HepG2 (cell line): ENCODE measurements around the gene SLC23A2. TPM values are rescaled to one million over a fixed set of nuclear protein-coding genes. Genes with fewer than 3 reads are reported as not detected.

ENCODE experiments used
- ATAC-seq: fragments of 200-7000 bp; cut with Tn5 transposase; 3 replicates; pipeline ENCODE4 v1.9.1; 2020; ENCODE audit warnings: mild to moderate bottlenecking, moderate library complexity
- BruUV-seq: library from RNA; stranded (reverse); fragments of 400-500 nt; replicated peaks from 2 replicates; lab custom pipeline; 2021; lab: Mats Ljungman, UMichigan
- CTCF ChIA-PET: fragments of 300-600 bp; formaldehyde crosslinking; extraction: SDS; loops from one replicate; lab custom pipeline; 2021; ENCODE audit warnings: low total read pairs, inconsistent platforms, low intra/inter-chr PET ratio; lab: Yijun Ruan, JAX
- POLR2A ChIA-PET: fragments of 350-600 bp; sonication (Branson Sonifier 250); formaldehyde crosslinking; loops from one replicate; lab custom pipeline; 2020; ENCODE audit warnings: antibody characterized with exemption, inconsistent platforms; lab: Yijun Ruan, JAX
- DNase-seq: peaks from one replicate; pipeline ENCODE4 v3.0.0-alpha.2; 2015; ENCODE audit warnings: low spot score
- FAIRE-seq: peaks from 3 replicates; lab custom pipeline; 2011; peaks lifted over from hg19 to GRCh38; lab: Jason Lieb, UNC
- H2AFZ ChIP-seq: one replicate; pipeline ENCODE4 v1.6.1; 2011; ENCODE audit warnings: low read length, inconsistent platforms
- H3K27ac ChIP-seq: fragments of 300-600 bp; 3 replicates; pipeline ENCODE4 v1.8.0; 2011; ENCODE audit warnings: mixed run types, mild to moderate bottlenecking, mixed read lengths, low read length, inconsistent platforms; ENCODE audit not compliant: insufficient read depth; ENCODE audit errors: extremely low read length
- H3K27me3 ChIP-seq, 2 experiments: fragments of 200-600 bp in 1 of 2; 2 replicates in 1 of 2; 3 replicates in 1 of 2; pipeline versions ENCODE4 v1.6.0 to v1.8.0; 2011; ENCODE audit warnings: low read length in 2 of 2, mild to moderate bottlenecking in 2 of 2, moderate library complexity in 2 of 2, inconsistent platforms in 1 of 2; ENCODE audit not compliant: insufficient read depth in 2 of 2, control insufficient read depth in 1 of 2
- H3K36me3 ChIP-seq, 2 experiments: fragments of 200-600 bp in 1 of 2; replicated peaks in 1 of 2; 2 replicates in 1 of 2; 3 replicates in 1 of 2; pipeline versions ENCODE4 v1.5.1 to v1.8.0; 2011; ENCODE audit warnings: low read length in 2 of 2, inconsistent platforms in 1 of 2; ENCODE audit not compliant: insufficient read depth in 2 of 2, control insufficient read depth in 1 of 2
- H3K4me1 ChIP-seq: 2 replicates; pipeline ENCODE4 v1.5.1; 2012; ENCODE audit warnings: low read length, inconsistent platforms; ENCODE audit not compliant: insufficient read depth
- H3K4me2 ChIP-seq: 2 replicates; pipeline ENCODE4 v1.6.0; 2011; ENCODE audit warnings: low read depth, low read length, inconsistent platforms
- H3K4me3 ChIP-seq, 3 experiments: fragments of 200-600 bp in 1 of 3; sonication (generic), shearing (Covaris generic) in 1 of 3; replicated peaks in 1 of 3; 2 replicates each; pipeline ENCODE4 v1.5.1; 2011 to 2016; ENCODE audit warnings: low read length in 3 of 3, inconsistent platforms in 2 of 3, low read depth in 2 of 3, mild to moderate bottlenecking in 2 of 3, control low read depth in 1 of 3, mixed read lengths in 1 of 3; ENCODE audit not compliant: insufficient read depth in 1 of 3
- H3K79me2 ChIP-seq: one replicate; pipeline ENCODE4 v1.6.1; 2011; ENCODE audit warnings: low read length, inconsistent platforms; ENCODE audit not compliant: insufficient read depth
- H3K9ac ChIP-seq: 2 replicates; pipeline ENCODE4 v1.6.0; 2011; ENCODE audit warnings: mild to moderate bottlenecking, low read depth, low read length, inconsistent platforms; ENCODE audit not compliant: insufficient read depth
- H3K9me3 ChIP-seq: 2 replicates; pipeline ENCODE4 v1.5.1; 2012; ENCODE audit warnings: mild to moderate bottlenecking, low read length
- H4K20me1 ChIP-seq: 2 replicates; pipeline ENCODE4 v1.6.0; 2011; ENCODE audit warnings: inconsistent platforms, mild to moderate bottlenecking, low read length, moderate library complexity; ENCODE audit not compliant: insufficient read depth
- ASH2L ChIP-seq: fragments of 300-600, 200-600 bp; sonication (generic); IDR thresholded peaks from 2 replicates; pipeline ENCODE4 v1.7.0; 2017; ENCODE audit warnings: low read depth, mild to moderate bottlenecking, moderate library complexity, mixed read lengths, low read length; ENCODE audit not compliant: insufficient read length
- CEBPB ChIP-seq: IDR thresholded peaks from 2 replicates; pipeline ENCODE4 v1.6.1; 2011; ENCODE audit warnings: low read depth, low read length, improper control_type of control experiment, borderline replicate concordance
- CEBPG ChIP-seq: IDR thresholded peaks from 2 replicates; pipeline ENCODE4 v1.6.1; 2016
- FOSL2 ChIP-seq: sonication (generic); formaldehyde crosslinking; IDR thresholded peaks from 2 replicates; pipeline ENCODE4 v1.4.0; 2020; ENCODE audit warnings: missing genetic modification reagents
- ZMYM3 ChIP-seq: sonication (generic); formaldehyde crosslinking; IDR thresholded peaks from 2 replicates; pipeline ENCODE4 v1.5.1; 2020; ENCODE audit warnings: mild to moderate bottlenecking, missing genetic modification reagents
- ZNF513 ChIP-seq: sonication (generic); formaldehyde crosslinking; conservative IDR thresholded peaks from 2 replicates; pipeline ENCODE4 v1.5.0; 2020; ENCODE audit warnings: missing genetic modification reagents
- WGBS: methylation state at CpG from one replicate; pipeline ENCODE4 v1.1.6; 2017; ENCODE audit warnings: low lambda C conversion rate; 5-methylcytosine and 5-hydroxymethylcytosine counted together
- in situ Hi-C: cut with HindIII; loops from 2 replicates; pipeline ENCODE4 v1.10.0; 2017; ENCODE audit warnings: low pct_unique_long_range_greater_than_20kb; ENCODE audit not compliant: extremely low pct_ligation_motif_present
- intact Hi-C: fragments of 100-400 bp; cut with micrococcal nuclease; formaldehyde crosslinking; loops from one replicate; pipeline ENCODE4 v1.10.0; 2022; ENCODE audit not compliant: unreplicated experiment
- polyA plus RNA-seq, 8 experiments: library from polyadenylated mRNA; depleted of rRNA in 3 of 8; stranded (reverse) in 7 of 8; unstranded in 1 of 8; fragments of >200 nt; fragmentation: Illumina TruSeq in 4 of 8; extraction: Trizol in 4 of 8; gene quantifications; 2 replicates each; pipeline versions ENCODE4 v1.2.1 to v1.2.3, GENCODE V29; 2011 to 2016; ENCODE audit warnings: low read depth in 4 of 8, missing spikeins in 1 of 8, mixed read lengths in 1 of 8; ENCODE audit not compliant: insufficient read depth in 1 of 8
- total RNA-seq, 5 experiments: library from RNA; depleted of rRNA; stranded (reverse); fragments of >200 nt; fragmentation: Illumina TruSeq; extraction: Trizol; gene quantifications; 2 replicates each; pipeline ENCODE4 v1.2.3, GENCODE V29; 2016; ENCODE audit warnings: low read depth in 1 of 5
- TF ChIP-seq, protein P1 (sequence below): sonication (generic); formaldehyde crosslinking; IDR thresholded peaks from 2 replicates; pipeline ENCODE4 v1.4.0; 2020; ENCODE audit warnings: missing genetic modification reagents
- TF ChIP-seq, protein P2 (sequence below): IDR thresholded peaks from 2 replicates; pipeline ENCODE4 v1.6.1; 2016; ENCODE audit warnings: missing compliant biosample characterization, missing genetic modification reagents, borderline replicate concordance

Gene SLC23A2
- total and polyA plus RNA-seq, 2 of the 13 experiments (the other 11 are each of a cell fraction or from before 2014, with no cell fraction given), result 42.2 to 51.2 TPM

DNA sequence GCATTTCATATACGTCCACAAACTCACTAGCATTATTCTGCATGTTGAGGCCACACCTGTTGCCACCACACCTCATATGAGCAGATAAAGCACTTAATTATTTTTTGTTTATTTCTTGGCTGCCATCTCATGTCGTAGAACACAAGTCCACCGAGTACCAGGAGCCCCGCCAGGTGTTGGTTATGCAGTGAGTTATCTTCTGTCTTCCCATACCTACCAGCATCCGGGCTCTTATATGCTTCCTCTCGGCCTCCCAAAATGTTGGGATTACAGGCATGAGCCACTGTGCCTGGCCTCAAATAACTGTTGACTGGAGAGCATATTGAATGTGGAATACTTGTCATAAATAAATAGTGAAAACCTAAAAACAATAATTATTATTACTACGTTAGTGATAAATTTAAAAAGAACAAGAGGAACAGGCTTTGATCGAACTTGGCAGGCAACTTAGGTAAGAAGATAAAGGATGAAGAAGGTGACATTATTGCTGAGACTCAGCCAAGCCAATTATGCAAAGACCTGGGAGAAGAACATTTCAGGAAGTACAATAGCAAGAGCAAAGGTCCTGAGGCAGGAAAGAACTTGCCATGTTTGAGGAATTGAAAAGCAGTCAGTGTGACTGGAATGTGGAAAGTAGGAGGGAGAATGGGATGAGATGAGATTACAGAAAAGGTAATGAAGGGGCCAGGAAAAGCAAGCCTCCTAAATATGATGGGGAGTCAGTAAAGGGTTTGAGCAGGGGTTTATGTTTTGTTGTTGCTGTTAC, 12.6 kb upstream of the SLC23A2 start:
- Histone ChIP-seq H2AFZ (no peak overlapping the region), H3K4me2 (no peak overlapping the region), H4K20me1 (no peaks in the 10 kb centered on the region), H3K9me3 (no peaks in the 10 kb centered on the region), H3K4me1 (peaks cover 58% of the 10 kb centered on the region), H3K27ac (no peak overlapping the region), H3K4me3 (no peak overlapping the region), H3K79me2 (no peaks in the 10 kb centered on the region), H3K27me3 (no peaks in the 10 kb centered on the region; a peak in 1 of 5 replicates), H3K36me3 (no peaks in the 10 kb centered on the region), H3K9ac (no peak overlapping the region)
- intact Hi-C loops (no loop called here), in situ Hi-C loops (no loop called here)
- 68% methylated on average over 8 of the region's 8 CpGs for WGBS
- no peak for ATAC-seq
- POLR2A ChIA-PET, result no interaction called here
- no TSS peak for BruUV-seq
- no peak for FAIRE-seq
- peak; percentile 66; the same call in 1 of the 2 replicates for TF ChIP-seq ZMYM3 (CRISPR knock-in tag)
- TF ChIP-seq ASH2L, result no peak
- CTCF ChIA-PET, result no interaction called here
- DNase-seq, result no peak

DNA sequence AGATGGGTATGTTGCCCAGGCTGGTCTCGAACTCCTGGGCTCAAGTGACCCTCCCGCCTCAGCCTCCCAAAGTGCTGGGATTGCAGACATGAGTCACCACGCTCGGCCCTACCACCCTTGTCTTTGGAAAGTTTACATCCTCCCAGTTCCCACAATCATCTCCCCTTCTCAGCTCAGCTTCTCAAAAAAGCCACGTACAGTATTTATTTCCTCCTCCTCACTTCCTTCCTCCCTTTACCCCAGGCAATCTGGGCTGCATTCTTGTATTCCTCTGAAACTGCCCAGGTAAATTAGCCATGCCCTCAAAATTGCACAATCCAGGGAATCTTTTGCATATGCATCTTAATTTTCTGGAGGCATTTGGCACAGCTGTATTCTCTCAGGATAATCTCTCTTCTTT, 7.4 kb upstream of the SLC23A2 start:
- ChIA-PET POLR2A (interaction anchor here (1.1 kb wide), 1 partner anchor 36 kb away, joined by 5 read pairs; no protein-coding TSS in a partner anchor), CTCF (no interaction called here)
- 55% methylated on average over 5 of the region's 5 CpGs for WGBS
- H3K79me2 ChIP-seq, result no peaks in the 10 kb centered on the region
- H3K36me3 ChIP-seq, result no peaks in the 10 kb centered on the region
- ATAC-seq (no peak), DNase-seq (no peak), FAIRE-seq (no peak)
- TF ChIP-seq, protein P1, sequence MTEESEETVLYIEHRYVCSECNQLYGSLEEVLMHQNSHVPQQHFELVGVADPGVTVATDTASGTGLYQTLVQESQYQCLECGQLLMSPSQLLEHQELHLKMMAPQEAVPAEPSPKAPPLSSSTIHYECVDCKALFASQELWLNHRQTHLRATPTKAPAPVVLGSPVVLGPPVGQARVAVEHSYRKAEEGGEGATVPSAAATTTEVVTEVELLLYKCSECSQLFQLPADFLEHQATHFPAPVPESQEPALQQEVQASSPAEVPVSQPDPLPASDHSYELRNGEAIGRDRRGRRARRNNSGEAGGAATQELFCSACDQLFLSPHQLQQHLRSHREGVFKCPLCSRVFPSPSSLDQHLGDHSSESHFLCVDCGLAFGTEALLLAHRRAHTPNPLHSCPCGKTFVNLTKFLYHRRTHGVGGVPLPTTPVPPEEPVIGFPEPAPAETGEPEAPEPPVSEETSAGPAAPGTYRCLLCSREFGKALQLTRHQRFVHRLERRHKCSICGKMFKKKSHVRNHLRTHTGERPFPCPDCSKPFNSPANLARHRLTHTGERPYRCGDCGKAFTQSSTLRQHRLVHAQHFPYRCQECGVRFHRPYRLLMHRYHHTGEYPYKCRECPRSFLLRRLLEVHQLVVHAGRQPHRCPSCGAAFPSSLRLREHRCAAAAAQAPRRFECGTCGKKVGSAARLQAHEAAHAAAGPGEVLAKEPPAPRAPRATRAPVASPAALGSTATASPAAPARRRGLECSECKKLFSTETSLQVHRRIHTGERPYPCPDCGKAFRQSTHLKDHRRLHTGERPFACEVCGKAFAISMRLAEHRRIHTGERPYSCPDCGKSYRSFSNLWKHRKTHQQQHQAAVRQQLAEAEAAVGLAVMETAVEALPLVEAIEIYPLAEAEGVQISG (CRISPR knock-in tag), result no peak
- TF ChIP-seq, protein P2, sequence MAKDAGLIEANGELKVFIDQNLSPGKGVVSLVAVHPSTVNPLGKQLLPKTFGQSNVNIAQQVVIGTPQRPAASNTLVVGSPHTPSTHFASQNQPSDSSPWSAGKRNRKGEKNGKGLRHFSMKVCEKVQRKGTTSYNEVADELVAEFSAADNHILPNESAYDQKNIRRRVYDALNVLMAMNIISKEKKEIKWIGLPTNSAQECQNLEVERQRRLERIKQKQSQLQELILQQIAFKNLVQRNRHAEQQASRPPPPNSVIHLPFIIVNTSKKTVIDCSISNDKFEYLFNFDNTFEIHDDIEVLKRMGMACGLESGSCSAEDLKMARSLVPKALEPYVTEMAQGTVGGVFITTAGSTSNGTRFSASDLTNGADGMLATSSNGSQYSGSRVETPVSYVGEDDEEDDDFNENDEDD, result no peak
- TF ChIP-seq ZNF513 (no peak), CEBPG (CRISPR knock-in tag) (peak; percentile 65), FOSL2 (CRISPR knock-in tag) (peak; percentile 72), CEBPB (peak; percentile 73)
- H4K20me1 ChIP-seq, result no peaks in the 10 kb centered on the region
- intact Hi-C loops (no loop called here), in situ Hi-C loops (no loop called here)
- H3K4me2 ChIP-seq, result peak overlapping the region; percentile 31; the same call in 1 of the 2 replicates
- H2AFZ ChIP-seq, result no peak overlapping the region
- no peaks in the 10 kb centered on the region; a peak in 1 of 5 replicates for H3K27me3 ChIP-seq
- H3K9me3 ChIP-seq, result no peaks in the 10 kb centered on the region
- BruUV-seq, result no TSS peak
- H3K4me3 ChIP-seq, result no peak overlapping the region
- H3K9ac ChIP-seq, result no peak overlapping the region
- no peak overlapping the region for H3K27ac ChIP-seq
- H3K4me1 ChIP-seq, result peaks cover 53% of the 10 kb centered on the region
